PFSK-1 (cell line): ENCODE measurements around the gene GDF2.

Source experiments
- FOXP2 ChIP-seq: optimal IDR thresholded peaks from 2 replicates; pipeline ENCODE3; 2011; ENCODE audit warnings: borderline replicate concordance, control low read depth, inconsistent platforms; ENCODE audit not compliant: insufficient read depth; ENCODE audit errors: extremely low read length, extremely low read depth
- POLR2AphosphoS5 ChIP-seq: IDR thresholded peaks from 2 replicates; pipeline ENCODE4 v1.6.1; 2012; ENCODE audit warnings: low read depth, mild to moderate bottlenecking, control low read depth, low read length, moderate library complexity
- REST ChIP-seq, 2 experiments: IDR thresholded peaks; 2 replicates each; pipeline versions ENCODE4 v1.6.1 to v1.8.0; 2011 to 2012; ENCODE audit warnings: low read depth in 2 of 2, low read length in 2 of 2, control low read depth in 1 of 2, inconsistent platforms in 1 of 2, mild to moderate bottlenecking in 1 of 2, moderate library complexity in 1 of 2; ENCODE audit not compliant: insufficient read depth in 1 of 2
- SIN3A ChIP-seq: IDR thresholded peaks from 2 replicates; pipeline ENCODE4 v1.6.1; 2012; ENCODE audit warnings: mild to moderate bottlenecking, low read length, moderate library complexity, borderline replicate concordance; ENCODE audit not compliant: insufficient read depth
- TAF1 ChIP-seq: IDR thresholded peaks from 2 replicates; pipeline ENCODE4 v1.6.1; 2012; ENCODE audit warnings: low read length, control low read depth, borderline replicate concordance; ENCODE audit not compliant: insufficient read depth

The GDF2 gene

GRCh38 chr10:47331954-47332353 lies 9.7 kb downstream of the GDF2 start:
- no peak for TF ChIP-seq TAF1
- no peak for TF ChIP-seq SIN3A
- TF ChIP-seq REST (IDR thresholded peaks at IDR 0.05; ENCODE audit: insufficient read depth in 1 of 2, low read depth in 2 of 2, low read length in 2 of 2): no peak
- no peak for TF ChIP-seq FOXP2
- TF ChIP-seq POLR2AphosphoS5: no peak

- no peak for TF ChIP-seq FOXP2
- no peak for TF ChIP-seq SIN3A
- no peak for TF ChIP-seq TAF1
- TF ChIP-seq REST (IDR thresholded peaks at IDR 0.05; ENCODE audit: insufficient read depth in 1 of 2, low read depth in 2 of 2, low read length in 2 of 2): no peak
- TF ChIP-seq POLR2AphosphoS5: no peak
Measured at GRCh38 chr10:47332371-47332770, 10.1 kb downstream of the GDF2 start.

- TF ChIP-seq SIN3A (no peak), POLR2AphosphoS5 (no peak), REST (IDR thresholded peaks at IDR 0.05; ENCODE audit: insufficient read depth in 1 of 2, low read depth in 2 of 2, low read length in 2 of 2) (no peak), FOXP2 (no peak), TAF1 (no peak)
Measured at GRCh38 chr10:47332946-47333345, 10.7 kb downstream of the GDF2 start.

- no peak for TF ChIP-seq TAF1
- TF ChIP-seq FOXP2: no peak
- TF ChIP-seq POLR2AphosphoS5: no peak
- no peak for TF ChIP-seq SIN3A
- TF ChIP-seq REST (IDR thresholded peaks at IDR 0.05; ENCODE audit: insufficient read depth in 1 of 2, low read depth in 2 of 2, low read length in 2 of 2): no peak
Measured at GRCh38 chr10:47333532-47333931, 11.3 kb downstream of the GDF2 start.
